MM.1S (cell line): ENCODE results near the gene ELOVL1.

Experiments used
- DNase-seq: peaks from one replicate; pipeline ENCODE4 v3.0.0-alpha.2; 2015
- H2AFZ ChIP-seq: fragments of 300-600 bp; sonication (generic); 2 replicates; pipeline ENCODE4 v1.6.0; 2016; ENCODE audit warnings: antibody characterized with exemption, low read length
- H3F3A ChIP-seq: fragments of 300-600 bp; sonication (generic); 2 replicates; pipeline ENCODE4 v1.6.1; 2016; ENCODE audit warnings: mild to moderate bottlenecking, antibody characterized with exemption, low read length, moderate library complexity, mixed read lengths; ENCODE audit not compliant: insufficient read depth
- H3K27ac ChIP-seq: fragments of 300-600 bp; sonication (generic); 2 replicates; pipeline ENCODE4 v1.5.1; 2016; ENCODE audit warnings: mild to moderate bottlenecking, low read length
- H3K27me3 ChIP-seq: fragments of 300-600 bp; sonication (generic); replicated peaks from 2 replicates; pipeline ENCODE4 v1.6.0; 2016; ENCODE audit warnings: low read length; ENCODE audit not compliant: insufficient read depth
- H3K36me3 ChIP-seq: fragments of 300-600 bp; sonication (generic); replicated peaks from 2 replicates; pipeline ENCODE4 v1.6.1; 2016; ENCODE audit warnings: mild to moderate bottlenecking, low read length, mixed read lengths; ENCODE audit not compliant: insufficient read depth
- H3K4me1 ChIP-seq: fragments of 300-600 bp; sonication (generic); 2 replicates; pipeline ENCODE4 v1.6.1; 2016; ENCODE audit warnings: low read length, mixed read lengths
- H3K4me2 ChIP-seq: fragments of 300-600 bp; sonication (generic); 2 replicates; pipeline ENCODE4 v1.6.0; 2016; ENCODE audit warnings: low read depth, low read length
- H3K4me3 ChIP-seq: fragments of 300-600 bp; sonication (generic); 2 replicates; pipeline ENCODE4 v1.5.1; 2016; ENCODE audit warnings: low read length, mixed read lengths
- H3K79me2 ChIP-seq: fragments of 300-600 bp; sonication (generic); 2 replicates; pipeline ENCODE4 v1.6.1; 2016; ENCODE audit warnings: mixed run types, low read length, mixed read lengths
- H3K9ac ChIP-seq: fragments of 300-600 bp; sonication (generic); 2 replicates; pipeline ENCODE4 v1.6.1; 2016; ENCODE audit warnings: low read length, mixed read lengths
- H3K9me2 ChIP-seq: fragments of 300-600 bp; sonication (generic); replicated peaks from 2 replicates; pipeline ENCODE4 v1.6.1; 2016; ENCODE audit warnings: mild to moderate bottlenecking, low read length, mixed read lengths; ENCODE audit not compliant: insufficient read depth
- H3K9me3 ChIP-seq: fragments of 300-600 bp; sonication (generic); replicated peaks from 2 replicates; pipeline ENCODE4 v1.6.1; 2016; ENCODE audit warnings: mild to moderate bottlenecking, low read length, mixed read lengths; ENCODE audit not compliant: insufficient read depth
- H4K20me1 ChIP-seq: fragments of 300-600 bp; sonication (generic); 2 replicates; pipeline ENCODE4 v1.6.1; 2016; ENCODE audit warnings: mild to moderate bottlenecking, low read length, moderate library complexity, mixed read lengths; ENCODE audit not compliant: insufficient read depth
- CTCF ChIP-seq: fragments of 300-600 bp; sonication (generic); IDR thresholded peaks from 2 replicates; pipeline ENCODE4 v1.5.1; 2016; ENCODE audit warnings: antibody characterized with exemption, low read length, mixed read lengths
- EZH2 ChIP-seq: fragments of 300-600 bp; sonication (generic); optimal IDR thresholded peaks from 2 replicates; pipeline ENCODE3; 2017; ENCODE audit warnings: low read depth, mild to moderate bottlenecking, antibody characterized with exemption, low read length, mixed read lengths
- EZH2phosphoT487 ChIP-seq: fragments of 300-600 bp; sonication (generic); IDR thresholded peaks from 2 replicates; pipeline ENCODE4 v1.6.1; 2018; ENCODE audit warnings: antibody characterized with exemption, low read length

Gene ELOVL1

DNA sequence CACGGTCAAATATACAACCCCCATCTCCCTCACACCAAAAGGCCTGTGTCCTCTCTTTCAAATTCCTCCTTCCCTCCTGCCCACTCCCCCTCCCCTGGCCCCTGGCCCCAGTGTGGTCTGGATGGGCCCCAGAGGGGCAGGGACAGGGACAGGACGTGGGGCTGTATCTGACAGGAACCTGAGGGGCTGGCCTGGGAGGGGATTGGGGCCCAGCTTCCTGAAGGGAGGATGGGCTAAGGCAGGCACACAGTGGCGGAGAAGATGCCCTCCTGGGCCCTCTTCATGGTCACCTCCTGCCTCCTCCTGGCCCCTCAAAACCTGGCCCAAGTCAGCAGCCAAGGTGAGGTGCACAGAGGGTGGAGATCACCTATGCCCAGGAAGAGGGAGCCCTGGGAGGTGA is 30.2 kb downstream of the ELOVL1 start, which contains the start of gene MPL:
Gene MPL, plus strand, starts transcription at position 231 of the 400 bp plus-strand sequence. Its CDS starts 31 bp downstream, at position 262.
- no peaks in the 10 kb centered on the region for H3K79me2 ChIP-seq
- no peaks in the 10 kb centered on the region for H3K9me3 ChIP-seq
- H2AFZ ChIP-seq = no peak within 1 kb of the TSS
- DNase-seq = no peak
- no peaks in the 10 kb centered on the region for H4K20me1 ChIP-seq
- H3K4me3 ChIP-seq = no peak within 1 kb of the TSS
- peaks cover 8% of the 10 kb centered on the region; the same call in 1 of the 2 replicates for H3K27me3 ChIP-seq
- H3K9me2 ChIP-seq = no peaks in the 10 kb centered on the region
- no peak within 1 kb of the TSS for H3K27ac ChIP-seq
- H3K4me1 ChIP-seq = no peaks in the 10 kb centered on the region
- H3K9ac ChIP-seq = no peak within 1 kb of the TSS
- TF ChIP-seq EZH2phosphoT487 = no peak
- TF ChIP-seq EZH2 = no peak
- no peak for TF ChIP-seq CTCF
- H3F3A ChIP-seq = no peaks in the 10 kb centered on the region
- H3K4me2 ChIP-seq = no peak within 1 kb of the TSS
- H3K36me3 ChIP-seq = no peaks in the 10 kb centered on the region

DNA sequence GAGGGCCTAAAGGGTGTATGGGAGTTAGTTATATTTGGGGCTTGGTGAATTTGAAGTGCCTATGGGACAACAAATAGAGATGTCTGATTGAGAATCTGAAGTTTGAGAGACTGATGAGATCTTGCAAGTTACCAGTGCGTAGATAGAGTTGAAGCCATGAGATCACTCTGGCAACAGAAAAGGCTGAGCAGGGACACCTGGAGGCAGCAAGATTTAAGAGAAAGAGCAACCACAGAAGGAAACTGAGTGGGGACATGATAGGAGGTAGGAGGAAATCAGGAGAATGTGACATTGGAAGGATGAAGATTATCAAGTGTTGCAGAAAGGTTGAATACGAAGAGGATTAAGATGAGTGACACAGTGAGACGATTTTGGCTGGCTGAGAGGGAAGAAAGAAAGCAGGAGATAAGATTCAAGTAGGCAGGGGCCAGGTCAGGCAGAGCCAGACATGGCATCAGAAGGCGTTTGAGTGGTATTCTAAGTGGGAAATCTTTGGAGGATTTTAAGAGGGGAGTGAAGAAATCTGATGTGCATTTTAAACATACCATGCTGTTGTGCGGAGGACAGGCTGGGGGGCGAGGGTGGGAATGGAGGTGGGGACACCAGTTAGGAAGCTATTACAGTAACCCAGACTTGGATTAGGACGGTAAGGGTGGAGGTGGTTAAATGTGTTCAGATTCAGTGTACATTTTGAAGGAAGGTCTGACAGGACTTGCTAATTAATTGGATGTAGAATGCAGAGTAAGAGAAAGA is 33.2 kb downstream of the ELOVL1 start:
- no peak overlapping the region for H2AFZ ChIP-seq
- no peaks in the 10 kb centered on the region for H3F3A ChIP-seq
- H3K9ac ChIP-seq = no peak overlapping the region
- H3K79me2 ChIP-seq = no peaks in the 10 kb centered on the region
- H4K20me1 ChIP-seq = no peaks in the 10 kb centered on the region
- no peaks in the 10 kb centered on the region for H3K9me3 ChIP-seq
- H3K9me2 ChIP-seq = no peaks in the 10 kb centered on the region
- DNase-seq = no peak
- H3K4me1 ChIP-seq = no peaks in the 10 kb centered on the region
- no peak overlapping the region for H3K4me2 ChIP-seq
- no peaks in the 10 kb centered on the region for H3K36me3 ChIP-seq
- H3K27me3 ChIP-seq = 0 out of 2 replicates have a peak, but pooled peaks cover 3% of the 10 kb centered on the region
- no peak overlapping the region for H3K27ac ChIP-seq
- no peak overlapping the region for H3K4me3 ChIP-seq
- TF ChIP-seq CTCF (no peak), EZH2 (no peak), EZH2phosphoT487 (no peak)

- H3K79me2 ChIP-seq = no peaks in the 10 kb centered on the region
- no peak for TF ChIP-seq EZH2phosphoT487
- TF ChIP-seq EZH2 = no peak
- no peak for TF ChIP-seq CTCF
Observed at GRCh38 chr1:43331688-43332087, 36.1 kb downstream of the ELOVL1 start.

More at GRCh38 chr1:43331688-43332087, 36.1 kb downstream of the ELOVL1 start:
- H3K4me2 ChIP-seq = no peak overlapping the region
- no peak for DNase-seq
- no peak overlapping the region for H3K9ac ChIP-seq
- no peak overlapping the region for H2AFZ ChIP-seq
- H3K27ac ChIP-seq = no peak overlapping the region
- H4K20me1 ChIP-seq = no peaks in the 10 kb centered on the region
- no peak overlapping the region for H3K4me3 ChIP-seq
- H3K36me3 ChIP-seq = no peaks in the 10 kb centered on the region
- H3K9me2 ChIP-seq = no peaks in the 10 kb centered on the region
- no peaks in the 10 kb centered on the region for H3K9me3 ChIP-seq
- 0 out of 2 replicates have a peak, but pooled peaks cover 3% of the 10 kb centered on the region for H3K27me3 ChIP-seq
- no peaks in the 10 kb centered on the region for H3F3A ChIP-seq
- no peaks in the 10 kb centered on the region for H3K4me1 ChIP-seq
